Muscle layer of duodenum (tissue), 2 donors: ENCODE data around the gene GDA.
A peak's percentile ranks its signal among the peaks of the same experiment; 100 is the strongest.

Source experiments
- H3K27ac ChIP-seq: one replicate; pipeline ENCODE4 v1.7.0; 2013; ENCODE audit warnings: mild to moderate bottlenecking, low read length
- H3K27me3 ChIP-seq: one replicate; pipeline ENCODE4 v1.7.0; 2013; ENCODE audit warnings: low read depth, mild to moderate bottlenecking, control low read depth, low read length
- H3K36me3 ChIP-seq, 2 donors: one replicate each; pipeline ENCODE4 v1.7.0; 2013; ENCODE audit warnings: low read length in 2 of 2, control low read depth in 1 of 2, mild to moderate bottlenecking in 1 of 2; ENCODE audit not compliant: insufficient read depth in 2 of 2, control insufficient read depth in 1 of 2
- H3K4me1 ChIP-seq, 2 donors: one replicate each; pipeline ENCODE4 v1.7.0; 2013; ENCODE audit warnings: low read length in 2 of 2, mild to moderate bottlenecking in 2 of 2, control low read depth in 1 of 2, moderate library complexity in 1 of 2; ENCODE audit not compliant: insufficient read depth in 2 of 2, control insufficient read depth in 1 of 2
- H3K4me3 ChIP-seq, 2 donors: one replicate each; pipeline ENCODE4 v1.7.0; 2013; ENCODE audit warnings: low read length in 2 of 2, low read depth in 1 of 2, mild to moderate bottlenecking in 1 of 2
- H3K9me3 ChIP-seq, 2 donors: one replicate each; pipeline ENCODE4 v1.7.0; 2013; ENCODE audit warnings: low read length in 2 of 2, control low read depth in 1 of 2, mild to moderate bottlenecking in 1 of 2; ENCODE audit not compliant: control insufficient read depth in 1 of 2
- donor health status: healthy.

The GDA gene

GRCh38 chr9:72151104-72151503 lies 1.9 kb downstream of the GDA start:
- H3K4me3 ChIP-seq: peak overlapping the region in 1 of 2 donors; percentile 56
- no peaks in the 10 kb centered on the region for H3K9me3 ChIP-seq

DNA sequence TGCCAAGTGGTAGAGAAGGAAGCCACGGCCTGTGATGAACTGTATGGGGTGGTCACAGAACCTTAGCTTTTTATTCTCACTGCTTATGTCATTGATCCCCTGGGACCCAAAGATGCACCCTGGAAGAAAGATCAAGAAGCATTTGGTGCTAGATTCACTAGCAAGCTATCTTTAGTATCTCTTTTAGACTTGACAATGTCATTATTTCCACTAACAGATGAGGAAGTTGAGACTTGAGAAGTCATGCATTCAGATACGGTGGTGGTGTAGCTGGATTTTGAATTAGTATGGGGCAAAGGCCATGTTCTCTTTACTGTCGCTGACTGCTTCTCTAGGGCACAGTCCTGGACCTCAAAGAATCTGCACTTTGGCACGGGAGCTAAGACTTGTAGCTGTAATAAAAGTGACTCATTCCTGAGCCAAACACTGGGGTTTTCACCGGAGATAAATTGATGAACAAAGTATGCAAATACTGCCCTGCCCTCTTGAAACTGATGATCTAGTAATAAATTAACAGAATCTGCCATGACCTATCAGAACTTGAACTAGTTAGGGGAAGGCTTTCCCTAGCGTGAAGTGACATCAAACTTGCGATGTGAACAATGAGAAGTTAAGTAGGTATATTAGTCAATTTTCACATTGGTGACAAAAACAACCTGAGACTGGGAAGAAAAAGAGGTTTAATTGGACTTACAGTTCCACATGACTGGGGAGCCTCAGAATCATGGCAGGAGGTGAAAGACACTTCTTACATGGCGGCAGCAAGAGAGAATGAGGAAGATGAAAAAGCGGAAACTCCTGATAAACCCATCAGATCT lies 5.4 kb downstream of the GDA start:
- Histone ChIP-seq H3K9me3 (no peaks in the 10 kb centered on the region), H3K36me3 (no peaks in the 10 kb centered on the region), H3K27me3 (no peaks in the 10 kb centered on the region), H3K4me1 (peaks cover 0 to 1% of the 10 kb centered on the region in 2 donors), H3K27ac (peak overlapping the region; percentile 69), H3K4me3 (no peak overlapping the region)

More at GRCh38 chr9:72151104-72151503, 1.9 kb downstream of the GDA start:
- Histone ChIP-seq H3K4me1 (peaks cover 0 to 10% of the 10 kb centered on the region in 2 donors), H3K36me3 (no peaks in the 10 kb centered on the region), H3K27ac (peak overlapping the region; percentile 57), H3K27me3 (no peaks in the 10 kb centered on the region)

- no peaks in the 10 kb centered on the region for H3K36me3 ChIP-seq
- no peaks in the 10 kb centered on the region for H3K27me3 ChIP-seq
- no peaks in the 10 kb centered on the region for H3K4me1 ChIP-seq
- H3K4me3 ChIP-seq: no peak overlapping the region
- H3K9me3 ChIP-seq: peaks cover 0 to under 1% of the 10 kb centered on the region in 2 donors
- H3K27ac ChIP-seq: no peak overlapping the region
These were observed 6.1 kb downstream of the GDA start for GRCh38 chr9:72155301-72155700.

DNA sequence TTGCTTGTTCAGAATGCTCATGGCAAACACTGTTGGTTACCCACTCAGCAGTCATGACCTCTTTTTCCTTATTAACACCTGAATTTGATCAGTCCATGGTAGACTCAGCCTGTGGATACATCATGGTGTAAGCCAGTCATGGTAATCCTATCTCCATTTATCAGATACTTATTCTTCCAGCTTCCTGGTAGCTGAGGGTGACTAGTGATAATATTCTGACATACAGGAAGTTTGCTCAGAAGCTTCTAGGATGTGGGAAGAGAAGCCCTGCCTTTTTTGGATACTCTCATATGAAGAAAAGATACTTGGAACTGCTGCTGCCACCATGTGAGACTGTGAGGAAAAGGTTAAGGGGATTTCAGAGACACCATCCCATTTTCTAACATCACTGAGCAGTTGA lies 7.3 kb downstream of the GDA start:
- Histone ChIP-seq H3K27me3 (no peaks in the 10 kb centered on the region), H3K36me3 (no peaks in the 10 kb centered on the region), H3K27ac (no peak overlapping the region), H3K4me3 (no peak overlapping the region), H3K4me1 (no peaks in the 10 kb centered on the region), H3K9me3 (peaks cover 0 to 4% of the 10 kb centered on the region in 2 donors)

GRCh38 chr9:72158680-72159079 lies 9.4 kb downstream of the GDA start:
- Histone ChIP-seq H3K36me3 (no peaks in the 10 kb centered on the region), H3K27me3 (no peaks in the 10 kb centered on the region), H3K4me3 (no peak overlapping the region), H3K4me1 (no peaks in the 10 kb centered on the region), H3K27ac (no peak overlapping the region), H3K9me3 (peaks cover 0 to 4% of the 10 kb centered on the region in 2 donors)

DNA sequence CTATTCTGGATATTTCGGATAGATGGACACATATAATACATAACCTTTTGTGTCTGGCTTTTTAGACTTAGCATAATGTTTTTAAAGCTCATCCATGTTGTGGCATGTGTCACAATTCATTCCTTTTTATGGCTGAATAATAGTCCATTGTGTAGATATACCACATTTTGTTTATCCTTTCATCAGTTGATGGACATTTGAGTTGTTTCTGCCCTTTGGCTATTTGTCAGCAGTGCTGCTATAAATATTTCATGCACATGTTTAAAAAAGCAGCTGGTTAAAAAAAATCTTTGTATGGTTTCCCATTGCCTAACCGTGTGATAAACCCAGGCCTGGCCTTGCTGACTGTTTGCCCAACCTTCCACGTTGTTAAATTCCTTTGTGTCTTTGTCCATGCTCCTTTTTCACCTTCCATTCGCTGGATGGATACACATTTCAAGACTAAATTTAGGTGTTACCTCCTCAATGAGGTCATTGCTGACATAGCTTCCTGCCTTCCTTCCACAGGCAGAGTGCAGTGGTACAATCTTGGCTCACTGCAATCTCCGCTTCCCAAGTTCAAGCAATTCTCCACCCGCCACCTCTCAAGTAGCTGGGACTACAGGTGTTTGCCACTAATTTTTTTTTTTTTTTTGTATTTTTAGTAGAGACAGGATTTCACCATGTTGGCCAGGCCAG lies 11.3 kb downstream of the GDA start:
- Histone ChIP-seq H3K4me1 (no peaks in the 10 kb centered on the region), H3K36me3 (no peaks in the 10 kb centered on the region), H3K27ac (no peak overlapping the region), H3K9me3 (peaks cover 0 to 4% of the 10 kb centered on the region in 2 donors), H3K4me3 (no peak overlapping the region), H3K27me3 (no peaks in the 10 kb centered on the region)

DNA sequence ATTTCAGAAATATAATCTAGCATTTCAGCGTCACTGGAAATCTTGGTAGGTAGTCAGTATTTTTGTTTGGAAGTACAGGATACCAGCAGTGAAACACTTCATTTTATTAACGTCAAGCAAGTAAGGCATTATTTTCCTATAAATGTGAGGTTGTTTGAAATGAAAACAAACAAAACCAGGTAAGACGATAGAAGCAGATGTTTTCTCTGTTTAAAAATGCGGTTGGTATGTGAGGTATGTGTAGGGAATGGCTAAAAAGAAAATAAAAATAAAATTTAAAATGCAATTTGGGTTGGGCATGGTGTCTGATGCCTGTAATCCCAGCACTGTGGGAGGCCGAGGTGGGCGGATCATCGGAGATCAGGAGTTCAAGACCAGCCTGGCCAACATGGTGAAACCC lies 16.1 kb downstream of the GDA start:
- Histone ChIP-seq H3K4me3 (no peak overlapping the region), H3K36me3 (no peaks in the 10 kb centered on the region), H3K27ac (no peak overlapping the region), H3K9me3 (peaks cover 0 to 3% of the 10 kb centered on the region in 2 donors), H3K27me3 (no peaks in the 10 kb centered on the region), H3K4me1 (no peaks in the 10 kb centered on the region)

DNA sequence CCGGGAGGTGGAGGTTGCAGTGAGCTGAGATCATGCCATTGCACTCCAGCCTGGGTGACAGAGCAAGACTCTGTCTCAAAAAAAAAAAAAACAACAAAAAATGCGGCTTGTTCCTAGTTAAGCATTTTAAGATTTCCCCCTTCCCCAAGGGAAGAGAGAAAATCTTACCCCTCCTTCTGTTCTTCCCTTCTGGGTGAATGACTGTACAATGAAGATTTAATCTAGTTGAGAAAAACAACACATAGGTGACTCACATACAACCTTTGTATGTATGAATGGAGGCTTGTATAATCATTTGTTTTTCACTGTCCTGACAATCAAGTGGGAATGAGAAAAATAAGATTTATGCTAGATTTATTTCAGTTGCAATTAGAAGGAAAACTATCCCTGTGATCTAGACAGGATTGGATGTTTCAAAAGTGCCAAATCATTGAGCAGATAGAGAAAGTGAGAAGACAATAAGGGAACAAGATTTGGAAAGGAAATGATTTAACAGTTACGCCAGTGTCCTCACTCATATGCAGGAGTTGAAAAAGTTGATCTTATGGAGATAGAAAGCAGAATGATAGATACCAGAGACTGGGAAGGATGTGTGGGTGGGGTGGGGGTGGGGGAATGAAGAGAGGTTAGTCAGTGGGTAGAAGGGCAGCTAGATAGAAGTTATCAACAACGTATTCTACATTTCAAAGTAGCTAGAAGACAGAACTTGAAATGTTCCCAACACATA lies 16.7 kb downstream of the GDA start:
- no peak overlapping the region for H3K4me3 ChIP-seq
- no peak overlapping the region for H3K27ac ChIP-seq
- H3K36me3 ChIP-seq: no peaks in the 10 kb centered on the region
- no peaks in the 10 kb centered on the region for H3K27me3 ChIP-seq
- H3K9me3 ChIP-seq: no peaks in the 10 kb centered on the region
- no peaks in the 10 kb centered on the region for H3K4me1 ChIP-seq

DNA sequence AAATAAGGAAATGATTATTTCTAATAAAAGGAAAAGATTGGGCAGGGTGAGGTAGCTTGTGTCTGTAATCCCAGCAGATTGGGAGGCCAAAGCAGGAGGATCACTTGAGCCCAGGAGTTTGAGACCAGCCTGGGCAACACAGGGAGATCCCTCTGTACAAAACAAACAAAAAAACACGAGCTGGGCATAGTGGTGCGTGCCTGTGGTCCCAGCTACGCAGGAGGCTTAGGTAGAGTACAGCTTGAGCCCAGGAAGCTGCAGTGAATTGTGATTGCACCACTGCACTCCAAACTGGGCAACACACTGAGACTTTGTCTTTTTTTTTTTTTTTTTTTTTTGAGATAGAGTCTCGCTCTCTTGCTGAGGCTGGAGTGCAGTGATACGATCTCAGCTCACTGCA lies 18.8 kb downstream of the GDA start:
- Histone ChIP-seq H3K9me3 (no peaks in the 10 kb centered on the region), H3K36me3 (no peaks in the 10 kb centered on the region), H3K4me3 (no peak overlapping the region), H3K27me3 (no peaks in the 10 kb centered on the region), H3K4me1 (no peaks in the 10 kb centered on the region), H3K27ac (no peak overlapping the region)

- Histone ChIP-seq H3K9me3 (no peaks in the 10 kb centered on the region), H3K4me3 (no peak overlapping the region), H3K27ac (no peak overlapping the region), H3K4me1 (no peaks in the 10 kb centered on the region), H3K36me3 (no peaks in the 10 kb centered on the region), H3K27me3 (no peaks in the 10 kb centered on the region)
These were observed 19.9 kb downstream of the GDA start for GRCh38 chr9:72169178-72169577.

GRCh38 chr9:72173080-72173479 lies 23.8 kb downstream of the GDA start:
- no peak overlapping the region for H3K27ac ChIP-seq
- no peak overlapping the region for H3K4me3 ChIP-seq
- H3K4me1 ChIP-seq: no peaks in the 10 kb centered on the region
- H3K36me3 ChIP-seq: no peaks in the 10 kb centered on the region
- H3K27me3 ChIP-seq: no peaks in the 10 kb centered on the region
- H3K9me3 ChIP-seq: no peaks in the 10 kb centered on the region
